Loucy (cell line): ENCODE data around the gene CSTPP1.

Experiments
- EZH2phosphoT487 ChIP-seq: fragments of 200-600 bp; IDR thresholded peaks from 2 replicates; pipeline ENCODE4 v1.6.1; 2018; ENCODE audit warnings: antibody characterized with exemption, mild to moderate bottlenecking, moderate library complexity, borderline replicate concordance
- TF ChIP-seq, protein P1 (sequence below): fragments of 200-600 bp; sonication (generic); conservative IDR thresholded peaks from 2 replicates; pipeline ENCODE4 v1.5.1; 2014; ENCODE audit warnings: mild to moderate bottlenecking, antibody characterized with exemption, low read length

DNA sequence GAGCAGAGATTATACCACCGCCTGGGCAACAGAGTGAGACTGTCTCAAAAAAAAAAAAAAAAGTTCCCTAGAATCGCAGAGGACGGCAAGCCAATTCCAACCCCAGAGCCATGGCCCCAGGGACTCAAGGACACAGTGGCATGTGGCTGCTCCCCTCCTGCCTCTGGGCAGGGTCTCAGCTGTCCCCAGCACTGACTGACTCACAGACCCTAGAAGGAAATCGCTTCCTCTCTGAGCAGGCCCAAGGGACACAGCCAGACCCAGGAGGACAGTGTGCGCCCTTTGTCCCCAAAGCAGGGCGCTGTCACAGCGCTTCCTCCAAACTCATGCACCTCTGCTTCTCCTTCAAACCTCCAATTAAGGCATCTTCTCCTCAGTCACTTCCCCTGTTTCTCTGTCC lies 247.4 kb downstream of the CSTPP1 start:
- TF ChIP-seq, protein P1, sequence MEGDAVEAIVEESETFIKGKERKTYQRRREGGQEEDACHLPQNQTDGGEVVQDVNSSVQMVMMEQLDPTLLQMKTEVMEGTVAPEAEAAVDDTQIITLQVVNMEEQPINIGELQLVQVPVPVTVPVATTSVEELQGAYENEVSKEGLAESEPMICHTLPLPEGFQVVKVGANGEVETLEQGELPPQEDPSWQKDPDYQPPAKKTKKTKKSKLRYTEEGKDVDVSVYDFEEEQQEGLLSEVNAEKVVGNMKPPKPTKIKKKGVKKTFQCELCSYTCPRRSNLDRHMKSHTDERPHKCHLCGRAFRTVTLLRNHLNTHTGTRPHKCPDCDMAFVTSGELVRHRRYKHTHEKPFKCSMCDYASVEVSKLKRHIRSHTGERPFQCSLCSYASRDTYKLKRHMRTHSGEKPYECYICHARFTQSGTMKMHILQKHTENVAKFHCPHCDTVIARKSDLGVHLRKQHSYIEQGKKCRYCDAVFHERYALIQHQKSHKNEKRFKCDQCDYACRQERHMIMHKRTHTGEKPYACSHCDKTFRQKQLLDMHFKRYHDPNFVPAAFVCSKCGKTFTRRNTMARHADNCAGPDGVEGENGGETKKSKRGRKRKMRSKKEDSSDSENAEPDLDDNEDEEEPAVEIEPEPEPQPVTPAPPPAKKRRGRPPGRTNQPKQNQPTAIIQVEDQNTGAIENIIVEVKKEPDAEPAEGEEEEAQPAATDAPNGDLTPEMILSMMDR, result no peak
- no peak for TF ChIP-seq EZH2phosphoT487
